ENCODE data around the gene GPR101.

- TF ChIP-seq HDAC2 (IDR thresholded peaks at IDR 0.05), result no peak
- no peak for TF ChIP-seq MLLT1 (IDR thresholded peaks at IDR 0.05)
- TF ChIP-seq CTCF (IDR thresholded peaks at IDR 0.05 in 2 of 3, conservative IDR thresholded peaks at IDR 0.05 in 1 of 3; ENCODE audit: control insufficient read depth in 2 of 3, extremely low read depth in 1 of 3, insufficient read depth in 1 of 3, low read depth in 3 of 3, low read length in 3 of 3), result no peak
- TF ChIP-seq NFIC (IDR thresholded peaks at IDR 0.05; ENCODE audit: low read depth, low read length), result no peak
- no peak for TF ChIP-seq JUND (IDR thresholded peaks at IDR 0.05; ENCODE audit: low read depth, low read length)
- TF ChIP-seq ZNF687 (IDR thresholded peaks at IDR 0.05), result no peak
- no peak for TF ChIP-seq DPF2 (IDR thresholded peaks at IDR 0.05)
- TF ChIP-seq POLR2A (IDR thresholded peaks at IDR 0.05; ENCODE audit: low read depth, low read length), result no peak
- TF ChIP-seq SMARCA5 (IDR thresholded peaks at IDR 0.05), result no peak
- TF ChIP-seq CEBPB (IDR thresholded peaks at IDR 0.05; ENCODE audit: borderline replicate concordance in 1 of 2, low read depth in 2 of 2, low read length in 2 of 2), result no peak
- TF ChIP-seq EP300 (IDR thresholded peaks at IDR 0.05; ENCODE audit: borderline replicate concordance in 1 of 2, control insufficient read depth in 1 of 2, low read depth in 2 of 2, low read length in 2 of 2), result no peak
- TF ChIP-seq HDGF (IDR thresholded peaks at IDR 0.05), result no peak
- no peak for TF ChIP-seq CREM (IDR thresholded peaks at IDR 0.05; ENCODE audit: low read depth)
Measured at GRCh38 chrX:137044893-137045292, 11.1 kb upstream of the GPR101 start.

All from GM12878 (cell line).